Prostate gland (tissue), 2 donors: ENCODE results near the gene SESN1. TPM values are rescaled to one million over a fixed set of nuclear protein-coding genes. Genes with fewer than 3 reads are reported as not detected.
A peak's percentile ranks its signal among the peaks of the same experiment; 100 is the strongest.

Experiments
- DNase-seq: peaks from one replicate; pipeline ENCODE4 v3.0.0-alpha.2; 2019; ENCODE audit warnings: low spot score
- H3K27ac ChIP-seq, 2 donors: fragments of 200-600 bp; sonication (generic); 2 replicates each; pipeline ENCODE4 v1.5.1; 2017 to 2019
- H3K27me3 ChIP-seq: fragments of 200-600 bp; sonication (generic); replicated peaks from 2 replicates; pipeline ENCODE4 v1.5.1; 2019; ENCODE audit not compliant: insufficient read depth
- H3K36me3 ChIP-seq, 2 donors: fragments of 200-600 bp; sonication (generic); 1 replicate in 1 of 2; 2 replicates in 1 of 2; pipeline versions ENCODE4 v1.5.1 to v1.8.1; 2017 to 2019
- H3K4me1 ChIP-seq: fragments of 200-600 bp; sonication (generic); replicated peaks from 2 replicates; pipeline ENCODE4 v1.5.1; 2019
- H3K4me3 ChIP-seq, 2 donors: fragments of 200-600 bp; sonication (generic); 2 replicates each; pipeline ENCODE4 v1.5.1; 2017 to 2019
- H3K9me3 ChIP-seq: fragments of 200-600 bp; sonication (generic); 2 replicates; pipeline ENCODE4 v1.5.1; 2017
- POLR2A ChIP-seq: fragments of 450-650 bp; IDR thresholded peaks from one replicate; pipeline ENCODE4 v1.6.1; 2016; ENCODE audit warnings: antibody characterized with exemption, mild to moderate bottlenecking
- POLR2AphosphoS5 ChIP-seq: sonication (generic); formaldehyde crosslinking; IDR thresholded peaks from one replicate; pipeline ENCODE4 v1.6.1; 2017; ENCODE audit warnings: antibody characterized with exemption
- WGBS: methylation state at CpG from one replicate; pipeline ENCODE4 v1.1.5; 2018; 5-methylcytosine and 5-hydroxymethylcytosine counted together
- intact Hi-C: fragments of 100-400 bp; cut with DNase I; formaldehyde crosslinking; loops from one replicate; pipeline ENCODE4 v1.14.2; 2022
- total RNA-seq, 2 donors: library from RNA; depleted of rRNA; stranded (reverse); fragments of >200 nt; gene quantifications; one replicate each; pipeline ENCODE4 v1.1.0, GENCODE V29; 2016
- TF ChIP-seq, protein P1 (sequence below), 4 experiments: fragments of 200-600 bp in 2 of 4; fragments of 450-650 bp in 2 of 4; sonication (generic) in 2 of 4; IDR thresholded peaks; 1 replicate in 3 of 4; 2 replicates in 1 of 4; pipeline ENCODE4 v1.5.1; 2016 to 2019; ENCODE audit warnings: antibody characterized with exemption in 4 of 4, mild to moderate bottlenecking in 2 of 4, moderate library complexity in 2 of 4

The SESN1 gene
- total RNA-seq, 2 donors from 2014 or later = 92.2 to 140 TPM

DNA sequence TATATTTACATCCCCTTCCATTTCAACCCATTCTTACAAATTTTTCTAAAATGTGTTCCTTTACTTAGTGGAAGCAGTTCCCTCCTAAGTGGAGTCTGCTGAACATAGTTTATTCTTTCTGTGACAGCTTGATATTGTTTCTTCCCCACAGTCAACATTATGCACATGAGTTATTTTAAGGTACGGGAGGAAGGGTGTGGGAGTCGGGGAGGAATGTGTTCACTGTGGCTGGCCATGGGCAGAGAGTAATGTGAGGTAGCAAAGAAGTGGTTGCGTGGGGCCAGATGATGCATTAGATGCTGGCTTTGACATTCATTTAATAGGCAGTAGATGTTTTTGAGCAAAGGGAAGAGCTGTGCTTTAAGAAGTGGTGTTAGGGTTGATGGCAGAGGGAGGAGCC lies 148.0 kb downstream of the SESN1 start:
- Histone ChIP-seq H3K4me1 (peaks cover 10% of the 10 kb centered on the region), H3K27me3 (no peaks in the 10 kb centered on the region), H3K27ac (peak overlapping the region; percentile 73 to 75), H3K9me3 (no peaks in the 10 kb centered on the region), H3K4me3 (no peak overlapping the region), H3K36me3 (no peaks in the 10 kb centered on the region)
- intact Hi-C loops = loop anchor here (5.0 kb wide), 1 partner anchor 61 kb away; no protein-coding TSS in a partner anchor
- TF ChIP-seq, protein P1, sequence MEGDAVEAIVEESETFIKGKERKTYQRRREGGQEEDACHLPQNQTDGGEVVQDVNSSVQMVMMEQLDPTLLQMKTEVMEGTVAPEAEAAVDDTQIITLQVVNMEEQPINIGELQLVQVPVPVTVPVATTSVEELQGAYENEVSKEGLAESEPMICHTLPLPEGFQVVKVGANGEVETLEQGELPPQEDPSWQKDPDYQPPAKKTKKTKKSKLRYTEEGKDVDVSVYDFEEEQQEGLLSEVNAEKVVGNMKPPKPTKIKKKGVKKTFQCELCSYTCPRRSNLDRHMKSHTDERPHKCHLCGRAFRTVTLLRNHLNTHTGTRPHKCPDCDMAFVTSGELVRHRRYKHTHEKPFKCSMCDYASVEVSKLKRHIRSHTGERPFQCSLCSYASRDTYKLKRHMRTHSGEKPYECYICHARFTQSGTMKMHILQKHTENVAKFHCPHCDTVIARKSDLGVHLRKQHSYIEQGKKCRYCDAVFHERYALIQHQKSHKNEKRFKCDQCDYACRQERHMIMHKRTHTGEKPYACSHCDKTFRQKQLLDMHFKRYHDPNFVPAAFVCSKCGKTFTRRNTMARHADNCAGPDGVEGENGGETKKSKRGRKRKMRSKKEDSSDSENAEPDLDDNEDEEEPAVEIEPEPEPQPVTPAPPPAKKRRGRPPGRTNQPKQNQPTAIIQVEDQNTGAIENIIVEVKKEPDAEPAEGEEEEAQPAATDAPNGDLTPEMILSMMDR (IDR thresholded peaks at IDR 0.05) = no peak
- TF ChIP-seq POLR2A (no peak), POLR2AphosphoS5 (peak; percentile 10)
- 35% methylated on average over 3 of the region's 3 CpGs for WGBS
- DNase-seq = no peak

DNA sequence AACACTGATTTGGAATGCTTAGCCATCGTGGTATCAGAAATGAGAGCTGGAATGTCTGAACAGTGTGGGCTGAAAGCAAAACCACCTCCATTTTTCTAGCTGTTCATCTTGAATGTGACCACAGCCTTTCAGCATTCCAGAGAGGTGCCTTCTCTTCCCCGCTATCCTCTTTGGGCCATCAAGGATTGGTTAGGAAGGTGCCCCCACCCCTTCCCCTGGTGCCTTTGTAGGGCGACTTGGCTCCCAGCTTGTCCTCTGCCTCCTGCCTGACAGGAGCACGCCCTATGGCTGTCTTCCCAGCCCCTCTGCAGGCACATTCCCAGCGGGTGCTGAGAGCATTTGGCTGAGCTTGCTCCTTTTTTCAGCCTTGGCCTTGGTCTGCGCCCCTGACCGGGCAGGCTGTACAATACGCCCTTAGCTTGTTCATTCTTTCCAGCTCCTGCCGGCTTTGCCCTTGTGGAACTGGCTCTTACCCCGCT lies 148.9 kb downstream of the SESN1 start:
- H3K9me3 ChIP-seq = no peaks in the 10 kb centered on the region
- intact Hi-C loops = loop anchor here (5.0 kb wide), 1 partner anchor 62 kb away; no protein-coding TSS in a partner anchor
- no peaks in the 10 kb centered on the region for H3K36me3 ChIP-seq
- H3K4me3 ChIP-seq = no peak overlapping the region
- TF ChIP-seq, protein P1 (IDR thresholded peaks at IDR 0.05) = no peak
- TF ChIP-seq POLR2A (no peak), POLR2AphosphoS5 (no peak)
- H3K27ac ChIP-seq = peak overlapping the region; percentile 73 to 75
- no peaks in the 10 kb centered on the region for H3K27me3 ChIP-seq
- peaks cover 10% of the 10 kb centered on the region for H3K4me1 ChIP-seq
- WGBS = 12% methylated on average over 10 of the region's 10 CpGs
- peak; percentile 60 for DNase-seq

DNA sequence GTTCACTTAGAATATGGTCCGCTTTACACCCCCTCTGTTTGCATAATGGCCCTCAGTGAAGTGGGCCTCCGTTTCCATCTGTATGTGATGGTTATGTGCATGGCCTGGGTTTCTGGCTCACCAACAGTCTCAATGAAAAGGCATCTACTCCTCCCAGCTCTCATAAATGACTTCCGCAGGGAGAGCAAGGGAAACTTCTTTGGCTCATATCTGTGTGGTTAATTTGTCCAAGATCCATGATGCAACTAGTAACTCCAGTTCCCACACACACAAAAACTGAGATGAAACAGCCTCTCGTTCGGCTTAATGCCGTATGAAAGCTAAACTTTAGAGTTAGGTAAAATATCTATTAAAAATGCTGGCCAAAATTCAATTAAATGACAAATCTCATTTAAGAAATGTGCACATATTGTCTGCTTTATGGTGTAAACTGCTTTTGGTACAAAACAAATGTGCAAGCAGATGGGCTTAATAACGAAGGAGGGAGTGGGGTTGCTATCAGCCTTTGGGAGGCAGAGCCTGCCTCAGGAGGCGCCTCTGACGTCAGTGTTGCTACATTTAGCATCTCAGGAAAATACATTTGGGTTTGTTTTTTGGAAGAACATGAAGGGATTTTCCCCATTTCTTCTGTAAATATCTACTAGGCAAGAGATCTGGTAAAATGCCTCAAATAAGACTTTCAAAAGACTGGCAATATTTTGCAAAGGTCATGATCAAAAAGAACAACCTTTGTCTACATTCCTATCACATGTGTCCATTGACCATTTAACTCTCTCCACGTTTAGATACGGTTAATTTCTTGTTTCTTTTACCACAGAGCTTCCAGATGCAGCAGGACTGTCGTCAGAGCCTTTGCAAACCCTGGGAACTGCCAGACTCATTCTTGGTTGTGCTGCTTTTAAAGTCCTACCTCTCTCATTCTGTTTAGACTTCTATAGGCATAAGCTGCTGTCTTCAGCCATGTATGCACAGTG lies 149.7 kb downstream of the SESN1 start:
- WGBS = 15% methylated on average over 12 of the region's 12 CpGs
- intact Hi-C loops = loop anchor here (5.0 kb wide), 2 partner anchors 62 to 127 kb away; no protein-coding TSS in a partner anchor
- Histone ChIP-seq H3K36me3 (no peaks in the 10 kb centered on the region), H3K4me1 (peaks cover 10% of the 10 kb centered on the region), H3K9me3 (no peaks in the 10 kb centered on the region), H3K4me3 (no peak overlapping the region), H3K27ac (peak overlapping the region; percentile 73 to 75), H3K27me3 (no peaks in the 10 kb centered on the region)
- TF ChIP-seq, protein P1 (IDR thresholded peaks at IDR 0.05) = peak in 1 of 4 experiments; percentile 3
- TF ChIP-seq POLR2A (no peak), POLR2AphosphoS5 (peak; percentile 82)
- DNase-seq = peak; percentile 63

DNA sequence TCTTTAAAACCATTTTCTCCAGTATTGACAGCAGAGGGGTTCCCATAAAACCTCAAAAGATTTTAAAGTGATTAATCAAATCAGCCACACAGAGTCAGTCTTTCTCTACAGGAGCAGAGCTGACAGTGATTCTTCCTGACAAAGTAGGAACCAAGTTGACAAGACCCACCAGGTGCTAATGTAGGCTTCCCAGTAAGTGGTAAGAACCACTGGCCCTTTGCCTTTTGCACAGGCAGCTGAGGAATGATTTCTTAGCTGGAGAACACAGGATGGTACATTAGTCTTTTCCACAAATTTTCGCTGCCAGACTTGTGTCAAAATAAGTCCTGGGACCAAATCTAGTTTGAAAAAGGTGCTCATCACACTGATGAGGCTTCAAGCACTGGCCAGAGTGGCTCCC lies 150.6 kb downstream of the SESN1 start:
- no peaks in the 10 kb centered on the region for H3K27me3 ChIP-seq
- peaks cover 10% of the 10 kb centered on the region for H3K4me1 ChIP-seq
- no peak for DNase-seq
- peak overlapping the region; percentile 73 to 75 for H3K27ac ChIP-seq
- no peaks in the 10 kb centered on the region for H3K9me3 ChIP-seq
- H3K36me3 ChIP-seq = no peaks in the 10 kb centered on the region
- TF ChIP-seq, protein P1 (IDR thresholded peaks at IDR 0.05) = no peak
- TF ChIP-seq POLR2A = no peak
- TF ChIP-seq POLR2AphosphoS5 = no peak
- intact Hi-C loops = loop anchor here (5.0 kb wide), 1 partner anchor 128 kb away; no protein-coding TSS in a partner anchor
- WGBS = 90% methylated on average over 1 of the region's 1 CpG
- no peak overlapping the region for H3K4me3 ChIP-seq
